Astrocyte (in vitro differentiated cells and primary cell): ENCODE data around the gene GYPA. TPM values are rescaled to one million over a fixed set of nuclear protein-coding genes. Genes with fewer than 3 reads are reported as not detected.
"Not testable (repeated sequence)": the region's sequence is repeated elsewhere in the genome, so short reads cannot be mapped to it uniquely, and the experiment has no call there.

Source experiments
- DNase-seq: peaks from one replicate; pipeline ENCODE4 v3.0.0-alpha.2; 2010; ENCODE audit warnings: low read depth
- FAIRE-seq: peaks from 2 replicates; lab custom pipeline; 2011; peaks lifted over from hg19 to GRCh38; lab: Jason Lieb, UNC
- H2AFZ ChIP-seq: 2 replicates; pipeline ENCODE4 v1.6.0; 2012; ENCODE audit warnings: low read depth, low read length, inconsistent platforms
- H3K27ac ChIP-seq: 2 replicates; pipeline ENCODE4 v1.5.1; 2011; ENCODE audit warnings: low read depth, low read length, inconsistent platforms
- H3K27me3 ChIP-seq: 2 replicates; pipeline ENCODE4 v1.6.0; 2011; ENCODE audit warnings: low read length, inconsistent platforms; ENCODE audit not compliant: insufficient read depth
- H3K36me3 ChIP-seq: 2 replicates; pipeline ENCODE4 v1.5.1; 2011; ENCODE audit warnings: low read length, inconsistent platforms; ENCODE audit not compliant: insufficient read depth
- H3K4me1 ChIP-seq: 2 replicates; pipeline ENCODE4 v1.5.1; 2011; ENCODE audit warnings: low read length, inconsistent platforms; ENCODE audit not compliant: insufficient read depth
- H3K4me2 ChIP-seq: 2 replicates; pipeline ENCODE4 v1.6.0; 2012; ENCODE audit warnings: low read length, inconsistent platforms
- H3K4me3 ChIP-seq: 2 replicates; pipeline ENCODE4 v1.5.1; 2011; ENCODE audit warnings: low read depth, mild to moderate bottlenecking, low read length, inconsistent platforms; ENCODE audit not compliant: insufficient read depth
- H3K79me2 ChIP-seq: 2 replicates; pipeline ENCODE4 v1.6.0; 2012; ENCODE audit warnings: mild to moderate bottlenecking, low read length, inconsistent platforms; ENCODE audit not compliant: insufficient read depth
- H3K9ac ChIP-seq: 2 replicates; pipeline ENCODE4 v1.6.0; 2012; ENCODE audit warnings: mild to moderate bottlenecking, low read length, inconsistent platforms
- H3K9me3 ChIP-seq: 2 replicates; pipeline ENCODE4 v1.5.1; 2012; ENCODE audit warnings: low read depth, mild to moderate bottlenecking, low read length, inconsistent platforms; ENCODE audit not compliant: insufficient read depth
- H4K20me1 ChIP-seq: 2 replicates; pipeline ENCODE4 v1.6.0; 2012; ENCODE audit warnings: low read length, inconsistent platforms; ENCODE audit not compliant: insufficient read depth
- H3K27ac Mint-ChIP-seq: one replicate; pipeline ENCODE4 v1.8.0; 2021; ENCODE audit warnings: mild to moderate bottlenecking, mixed read lengths; ENCODE audit not compliant: unreplicated experiment
- H3K27me3 Mint-ChIP-seq: one replicate; pipeline ENCODE4 v1.8.0; 2021; ENCODE audit warnings: low read depth, mixed read lengths; ENCODE audit not compliant: unreplicated experiment
- H3K36me3 Mint-ChIP-seq: one replicate; pipeline ENCODE4 v1.8.0; 2021; ENCODE audit warnings: low read depth, mixed read lengths; ENCODE audit not compliant: unreplicated experiment
- H3K4me1 Mint-ChIP-seq: one replicate; pipeline ENCODE4 v1.8.0; 2021; ENCODE audit warnings: low read depth, mixed read lengths; ENCODE audit not compliant: unreplicated experiment
- H3K4me3 Mint-ChIP-seq: one replicate; pipeline ENCODE4 v1.8.0; 2021; ENCODE audit warnings: mild to moderate bottlenecking, moderate library complexity, mixed read lengths; ENCODE audit not compliant: unreplicated experiment
- H3K9me3 Mint-ChIP-seq: one replicate; pipeline ENCODE4 v1.8.0; 2021; ENCODE audit warnings: mild to moderate bottlenecking, mixed read lengths; ENCODE audit not compliant: unreplicated experiment
- EZH2 ChIP-seq: IDR thresholded peaks from 2 replicates; pipeline ENCODE4 v1.6.1; 2012; ENCODE audit warnings: mild to moderate bottlenecking, low read length, inconsistent platforms; ENCODE audit not compliant: insufficient read depth
- total RNA-seq: library from RNA; stranded (reverse); gene quantifications from 2 replicates; pipeline ENCODE4 v1.2.1, GENCODE V29; 2021
- TF ChIP-seq, protein P1 (sequence below): IDR thresholded peaks from 2 replicates; pipeline ENCODE4 v1.5.1; 2011; ENCODE audit warnings: low read depth, mild to moderate bottlenecking, inconsistent platforms, low read length, moderate library complexity; ENCODE audit not compliant: insufficient read depth

GYPA gene
- total RNA-seq, 1 donor from 2014 or later: not detected

DNA sequence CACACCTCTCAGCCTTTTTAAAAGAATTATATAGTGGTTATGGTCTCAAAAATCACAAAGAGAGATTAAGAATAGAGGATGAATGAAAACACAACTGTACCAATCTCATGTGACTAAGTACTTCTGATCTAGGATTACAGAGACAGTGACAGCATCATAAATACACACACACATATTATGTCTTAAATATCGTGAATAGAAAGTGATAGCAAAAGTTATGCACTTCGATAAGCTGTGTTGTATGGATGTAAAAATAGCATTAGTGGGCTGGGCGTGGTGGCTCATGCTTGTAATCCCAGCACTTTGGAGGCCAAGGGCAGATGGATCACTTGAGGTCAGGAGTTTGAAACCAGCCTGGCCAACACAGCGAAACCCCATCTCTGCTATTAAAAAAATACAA, 25.0 kb downstream of the GYPA start:
- H3K9ac ChIP-seq: no peak overlapping the region
- H2AFZ ChIP-seq: no peak overlapping the region
- no peaks in the 10 kb centered on the region for H3K27me3 ChIP-seq
- Mint-ChIP-seq H3K27ac (no peak overlapping the region), H3K9me3 (no peaks in the 10 kb centered on the region), H3K36me3 (no peaks in the 10 kb centered on the region), H3K4me1 (no peaks in the 10 kb centered on the region), H3K27me3 (peaks cover 2% of the 10 kb centered on the region), H3K4me3 (no peak overlapping the region)
- H3K79me2 ChIP-seq: no peaks in the 10 kb centered on the region
- no peak for TF ChIP-seq EZH2
- H3K4me1 ChIP-seq: no peaks in the 10 kb centered on the region
- no peak overlapping the region for H3K4me3 ChIP-seq
- H3K9me3 ChIP-seq: no peaks in the 10 kb centered on the region
- no peak overlapping the region for H3K4me2 ChIP-seq
- no peak for DNase-seq
- no peaks in the 10 kb centered on the region for H3K36me3 ChIP-seq
- no peak overlapping the region for H3K27ac ChIP-seq
- no peaks in the 10 kb centered on the region for H4K20me1 ChIP-seq
- no peak for FAIRE-seq

DNA sequence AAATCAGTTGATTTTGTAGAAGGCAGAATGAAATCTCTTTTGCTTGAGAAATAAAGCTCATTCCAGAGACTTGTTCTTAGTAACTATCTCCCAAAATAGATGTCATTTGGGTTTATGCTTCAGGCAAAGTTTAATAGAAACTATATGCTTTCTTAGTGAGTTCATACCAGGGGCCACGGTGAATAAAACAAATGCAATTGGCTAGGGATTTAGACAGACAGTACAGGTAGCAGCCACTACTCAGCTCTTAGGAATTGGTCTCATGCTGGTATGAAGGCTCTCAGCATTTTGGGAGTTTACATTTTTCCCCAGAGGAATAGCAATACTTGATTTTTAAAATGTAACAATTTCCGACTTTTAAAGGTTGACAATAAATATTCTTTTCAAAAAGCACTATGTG, 27.0 kb downstream of the GYPA start:
- no peak overlapping the region for H3K4me3 Mint-ChIP-seq
- no peak overlapping the region for H2AFZ ChIP-seq
- H3K9me3 ChIP-seq: no peaks in the 10 kb centered on the region
- no peaks in the 10 kb centered on the region for H3K9me3 Mint-ChIP-seq
- H3K9ac ChIP-seq: no peak overlapping the region
- no peaks in the 10 kb centered on the region for H3K4me1 Mint-ChIP-seq
- DNase-seq: no peak
- no peaks in the 10 kb centered on the region for H3K36me3 Mint-ChIP-seq
- H3K79me2 ChIP-seq: no peaks in the 10 kb centered on the region
- FAIRE-seq: no peak
- no peak overlapping the region for H3K4me2 ChIP-seq
- no peaks in the 10 kb centered on the region for H3K4me1 ChIP-seq
- H3K36me3 ChIP-seq: no peaks in the 10 kb centered on the region
- H3K4me3 ChIP-seq: no peak overlapping the region
- no peaks in the 10 kb centered on the region for H3K27me3 ChIP-seq
- no peaks in the 10 kb centered on the region for H4K20me1 ChIP-seq
- no peak overlapping the region for H3K27ac Mint-ChIP-seq
- peaks cover 2% of the 10 kb centered on the region for H3K27me3 Mint-ChIP-seq
- TF ChIP-seq EZH2: no peak
- TF ChIP-seq, protein P1, sequence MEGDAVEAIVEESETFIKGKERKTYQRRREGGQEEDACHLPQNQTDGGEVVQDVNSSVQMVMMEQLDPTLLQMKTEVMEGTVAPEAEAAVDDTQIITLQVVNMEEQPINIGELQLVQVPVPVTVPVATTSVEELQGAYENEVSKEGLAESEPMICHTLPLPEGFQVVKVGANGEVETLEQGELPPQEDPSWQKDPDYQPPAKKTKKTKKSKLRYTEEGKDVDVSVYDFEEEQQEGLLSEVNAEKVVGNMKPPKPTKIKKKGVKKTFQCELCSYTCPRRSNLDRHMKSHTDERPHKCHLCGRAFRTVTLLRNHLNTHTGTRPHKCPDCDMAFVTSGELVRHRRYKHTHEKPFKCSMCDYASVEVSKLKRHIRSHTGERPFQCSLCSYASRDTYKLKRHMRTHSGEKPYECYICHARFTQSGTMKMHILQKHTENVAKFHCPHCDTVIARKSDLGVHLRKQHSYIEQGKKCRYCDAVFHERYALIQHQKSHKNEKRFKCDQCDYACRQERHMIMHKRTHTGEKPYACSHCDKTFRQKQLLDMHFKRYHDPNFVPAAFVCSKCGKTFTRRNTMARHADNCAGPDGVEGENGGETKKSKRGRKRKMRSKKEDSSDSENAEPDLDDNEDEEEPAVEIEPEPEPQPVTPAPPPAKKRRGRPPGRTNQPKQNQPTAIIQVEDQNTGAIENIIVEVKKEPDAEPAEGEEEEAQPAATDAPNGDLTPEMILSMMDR: no peak
- no peak overlapping the region for H3K27ac ChIP-seq

DNA sequence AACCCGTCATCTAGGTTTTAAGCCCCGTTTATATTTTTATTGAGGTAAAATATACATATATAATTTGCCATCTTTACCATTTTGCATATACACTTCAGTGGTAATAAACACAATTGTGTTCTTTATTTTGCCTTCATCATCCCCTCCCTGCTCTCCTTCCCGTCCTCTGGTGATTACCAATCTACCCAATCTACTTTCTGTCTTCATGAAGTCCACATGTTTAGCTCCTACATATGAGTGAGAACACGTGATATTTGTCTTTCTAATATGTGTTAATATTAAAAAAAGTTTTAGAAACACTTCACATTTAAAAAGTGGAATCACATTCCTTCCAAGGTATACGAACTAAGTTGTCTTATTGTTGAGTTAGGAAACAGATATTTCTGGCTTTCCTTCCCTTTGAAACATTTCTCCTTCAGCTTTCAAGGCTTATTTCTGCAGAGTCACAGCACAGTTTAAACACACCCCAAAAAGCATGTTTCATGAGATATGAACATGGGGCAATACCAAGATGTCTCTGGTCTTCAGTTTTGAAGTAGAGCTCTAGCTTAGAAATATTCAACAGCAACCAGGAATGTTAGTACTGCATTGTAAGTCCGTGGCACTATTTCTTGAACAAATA, 35.9 kb downstream of the GYPA start:
- no peak overlapping the region for H3K27ac ChIP-seq
- H3K36me3 Mint-ChIP-seq: no peaks in the 10 kb centered on the region
- no peaks in the 10 kb centered on the region for H3K79me2 ChIP-seq
- H3K27ac Mint-ChIP-seq: no peak overlapping the region
- no peak overlapping the region for H3K4me3 ChIP-seq
- no peaks in the 10 kb centered on the region for H3K36me3 ChIP-seq
- no peak overlapping the region for H3K9ac ChIP-seq
- no peaks in the 10 kb centered on the region for H3K9me3 ChIP-seq
- no peak overlapping the region for H3K4me2 ChIP-seq
- H4K20me1 ChIP-seq: no peaks in the 10 kb centered on the region
- no peaks in the 10 kb centered on the region for H3K27me3 ChIP-seq
- H2AFZ ChIP-seq: no peak overlapping the region
- TF ChIP-seq EZH2: no peak
- TF ChIP-seq, protein P1: no peak
- no peaks in the 10 kb centered on the region for H3K4me1 Mint-ChIP-seq
- H3K9me3 Mint-ChIP-seq: no peaks in the 10 kb centered on the region
- DNase-seq (no peak), FAIRE-seq (no peak)
- no peaks in the 10 kb centered on the region for H3K27me3 Mint-ChIP-seq
- no peak overlapping the region for H3K4me3 Mint-ChIP-seq
- H3K4me1 ChIP-seq: no peaks in the 10 kb centered on the region

DNA sequence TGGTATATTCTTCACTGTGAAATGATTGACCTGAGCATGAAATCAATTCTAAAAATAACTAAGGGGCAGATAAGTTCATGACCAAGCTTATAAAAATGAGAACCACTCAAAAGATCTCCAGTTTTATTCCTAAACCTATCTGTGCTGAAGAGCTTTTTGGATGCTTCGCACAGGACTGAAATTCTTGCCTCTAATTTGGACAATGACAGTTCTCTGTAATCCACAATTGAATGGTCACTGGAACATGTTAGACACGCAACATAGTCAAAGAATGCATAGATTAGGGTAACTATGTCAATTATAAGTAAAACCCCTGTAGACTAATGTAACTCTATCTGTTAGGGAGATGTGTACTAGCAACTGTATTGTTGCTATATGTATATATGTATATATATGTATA, 42.7 kb downstream of the GYPA start:
- not testable (repeated sequence) for H3K4me1 Mint-ChIP-seq, H3K36me3 ChIP-seq, H3K4me1 ChIP-seq, H3K36me3 Mint-ChIP-seq, H3K4me3 ChIP-seq, H3K27ac ChIP-seq, DNase-seq, H3K4me3 Mint-ChIP-seq, H3K27me3 Mint-ChIP-seq, H3K4me2 ChIP-seq, H4K20me1 ChIP-seq, H3K27me3 ChIP-seq, H3K9me3 Mint-ChIP-seq, FAIRE-seq, H3K9me3 ChIP-seq, H3K27ac Mint-ChIP-seq, H3K79me2 ChIP-seq, H3K9ac ChIP-seq, H2AFZ ChIP-seq

DNA sequence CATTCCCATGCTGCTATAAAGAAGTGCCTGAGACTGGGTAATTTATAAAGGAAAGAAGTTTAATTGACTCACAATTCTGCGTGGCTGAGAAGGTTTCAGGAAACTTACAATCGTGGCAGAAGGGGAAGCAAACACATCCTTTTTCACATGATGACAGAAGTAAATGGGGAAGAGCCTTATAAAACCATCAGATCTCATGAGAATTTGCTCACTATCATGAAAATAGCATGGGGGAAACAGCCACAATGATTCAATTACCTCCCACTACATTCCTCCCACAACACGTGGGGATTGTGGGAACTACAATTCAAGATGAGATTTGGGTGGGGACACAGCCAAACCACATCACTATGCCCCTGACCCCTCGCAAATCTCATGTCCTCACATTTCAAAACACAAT, 46.5 kb downstream of the GYPA start:
- not testable (repeated sequence) for H3K4me1 Mint-ChIP-seq, H4K20me1 ChIP-seq, H3K4me3 ChIP-seq, H3K4me1 ChIP-seq, FAIRE-seq, H2AFZ ChIP-seq, H3K4me3 Mint-ChIP-seq, H3K27me3 ChIP-seq, H3K27me3 Mint-ChIP-seq, H3K36me3 ChIP-seq, H3K4me2 ChIP-seq, H3K36me3 Mint-ChIP-seq, H3K27ac ChIP-seq, H3K9me3 Mint-ChIP-seq, H3K9ac ChIP-seq, H3K9me3 ChIP-seq, DNase-seq, H3K79me2 ChIP-seq, H3K27ac Mint-ChIP-seq
